Glomerular visceral epithelial cell (primary cell): ENCODE measurements around the gene LILRB4.
"Not testable (repeated sequence)": the region's sequence is repeated elsewhere in the genome, so short reads cannot be mapped to it uniquely, and the experiment has no call there.

Experiments used
- DNase-seq: peaks from one replicate; pipeline ENCODE4 v3.0.0-alpha.2; 2016; ENCODE audit errors: extremely low spot score

Gene LILRB4

GRCh38 chr19:54694648-54695047, 31.9 kb downstream of the LILRB4 start:
- DNase-seq, result no peak

GRCh38 chr19:54696117-54696548, 33.3 kb downstream of the LILRB4 start:
- no peak for DNase-seq

GRCh38 chr19:54696766-54697165, 34.0 kb downstream of the LILRB4 start:
- no peak for DNase-seq

GRCh38 chr19:54697716-54698115, 34.9 kb downstream of the LILRB4 start:
- DNase-seq, result not testable (repeated sequence)

GRCh38 chr19:54704928-54705327, 42.1 kb downstream of the LILRB4 start:
- DNase-seq, result no peak

GRCh38 chr19:54707962-54708361, 45.2 kb downstream of the LILRB4 start:
- DNase-seq, result no peak

- DNase-seq, result no peak
These were observed 46.0 kb downstream of the LILRB4 start for GRCh38 chr19:54708781-54709180.

GRCh38 chr19:54709212-54709948, 46.6 kb downstream of the LILRB4 start:
- DNase-seq, result no peak

GRCh38 chr19:54709956-54710355, 47.2 kb downstream of the LILRB4 start:
- not testable (repeated sequence) for DNase-seq
